ENCODE data around the gene AKAP10. TPM values are rescaled to one million over a fixed set of nuclear protein-coding genes. Genes with fewer than 3 reads are reported as not detected.

AKAP10 gene
- total and polyA plus RNA-seq, 2 of the 8 experiments (the other 6 are each of a cell fraction or from before 2014, with no cell fraction given): 13.3 to 27.0 TPM

DNA sequence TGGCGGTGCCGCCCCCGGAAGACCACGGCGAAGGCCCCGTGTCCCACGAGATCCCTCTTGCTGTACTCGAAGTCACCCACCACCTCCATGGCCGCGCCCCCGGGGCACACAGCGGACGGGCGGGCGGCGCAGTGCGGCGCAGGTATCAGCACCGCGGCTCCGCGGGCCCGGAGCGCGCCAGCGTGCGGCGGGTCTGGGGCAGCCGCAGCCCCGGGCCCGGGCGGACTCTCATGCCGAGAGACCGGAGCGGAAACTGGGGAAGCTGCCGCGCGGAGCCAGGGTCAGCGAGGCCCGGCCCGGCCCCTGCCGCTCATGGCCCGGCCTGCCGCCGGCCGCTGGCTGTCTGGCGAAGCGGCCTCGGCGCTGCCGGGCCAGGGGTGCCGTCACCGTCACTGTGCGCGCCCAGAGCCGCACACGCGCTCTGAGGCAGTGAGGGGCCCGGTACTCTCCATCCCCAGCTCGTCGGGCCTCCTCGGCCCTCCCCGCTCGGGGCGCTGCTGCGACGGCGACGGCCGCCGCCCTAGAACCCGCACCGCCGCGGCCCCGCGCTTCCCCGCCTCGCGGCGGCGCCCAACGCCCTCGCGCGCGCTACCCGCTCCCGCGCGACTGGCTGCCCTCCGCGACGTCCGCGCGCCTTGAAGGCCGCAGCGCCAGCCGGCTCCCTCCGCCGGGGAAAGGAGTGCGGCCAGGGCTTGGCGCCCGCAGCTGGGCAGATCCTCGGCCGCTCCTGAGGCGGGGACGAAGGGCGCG is 110.1 kb downstream of the AKAP10 start, which contains the start of gene ULK2 (continued):
- TF ChIP-seq, protein P1, sequence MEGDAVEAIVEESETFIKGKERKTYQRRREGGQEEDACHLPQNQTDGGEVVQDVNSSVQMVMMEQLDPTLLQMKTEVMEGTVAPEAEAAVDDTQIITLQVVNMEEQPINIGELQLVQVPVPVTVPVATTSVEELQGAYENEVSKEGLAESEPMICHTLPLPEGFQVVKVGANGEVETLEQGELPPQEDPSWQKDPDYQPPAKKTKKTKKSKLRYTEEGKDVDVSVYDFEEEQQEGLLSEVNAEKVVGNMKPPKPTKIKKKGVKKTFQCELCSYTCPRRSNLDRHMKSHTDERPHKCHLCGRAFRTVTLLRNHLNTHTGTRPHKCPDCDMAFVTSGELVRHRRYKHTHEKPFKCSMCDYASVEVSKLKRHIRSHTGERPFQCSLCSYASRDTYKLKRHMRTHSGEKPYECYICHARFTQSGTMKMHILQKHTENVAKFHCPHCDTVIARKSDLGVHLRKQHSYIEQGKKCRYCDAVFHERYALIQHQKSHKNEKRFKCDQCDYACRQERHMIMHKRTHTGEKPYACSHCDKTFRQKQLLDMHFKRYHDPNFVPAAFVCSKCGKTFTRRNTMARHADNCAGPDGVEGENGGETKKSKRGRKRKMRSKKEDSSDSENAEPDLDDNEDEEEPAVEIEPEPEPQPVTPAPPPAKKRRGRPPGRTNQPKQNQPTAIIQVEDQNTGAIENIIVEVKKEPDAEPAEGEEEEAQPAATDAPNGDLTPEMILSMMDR (IDR thresholded peaks at IDR 0.05; ENCODE audit: control extremely low read depth in 1 of 3, insufficient read depth in 1 of 3, low read depth in 1 of 3, low read length in 3 of 3): peak; percentile 18 to 36 (median 29)
- TF ChIP-seq SUZ12 (IDR thresholded peaks at IDR 0.05; ENCODE audit: low read length) (no peak; the same call in 1 of the 2 replicates), SRF (IDR thresholded peaks at IDR 0.05; ENCODE audit: low read depth, low read length) (peak; percentile 14; the same call in 1 of the 2 replicates), TBP (IDR thresholded peaks at IDR 0.05; ENCODE audit: low read depth, low read length) (peak; percentile 86), NRF1 (IDR thresholded peaks at IDR 0.05; ENCODE audit: low read depth, low read length) (no peak), TEAD4 (IDR thresholded peaks at IDR 0.05; ENCODE audit: low read depth, low read length) (no peak), RBBP5 (IDR thresholded peaks at IDR 0.05; ENCODE audit: borderline replicate concordance, low read depth, low read length) (peak; percentile 75; the same call in 1 of the 2 replicates), GABPA (IDR thresholded peaks at IDR 0.05; ENCODE audit: borderline replicate concordance, insufficient read depth, low read length) (0 out of 2 replicates have a peak, but pooled peaks have one; percentile 38), SIRT6 (IDR thresholded peaks at IDR 0.05; ENCODE audit: low read length) (no peak), CBX8 (IDR thresholded peaks at IDR 0.05; ENCODE audit: borderline replicate concordance, low read depth, low read length) (no peak), KDM5A (IDR thresholded peaks at IDR 0.05; ENCODE audit: low read length) (no peak), SAP30 (IDR thresholded peaks at IDR 0.05; ENCODE audit: insufficient read depth, insufficient replicate concordance, low read length) (no peak)

Data from H1 (cell line).